ENCODE data around the gene NFE2L2.

The NFE2L2 gene

DNA sequence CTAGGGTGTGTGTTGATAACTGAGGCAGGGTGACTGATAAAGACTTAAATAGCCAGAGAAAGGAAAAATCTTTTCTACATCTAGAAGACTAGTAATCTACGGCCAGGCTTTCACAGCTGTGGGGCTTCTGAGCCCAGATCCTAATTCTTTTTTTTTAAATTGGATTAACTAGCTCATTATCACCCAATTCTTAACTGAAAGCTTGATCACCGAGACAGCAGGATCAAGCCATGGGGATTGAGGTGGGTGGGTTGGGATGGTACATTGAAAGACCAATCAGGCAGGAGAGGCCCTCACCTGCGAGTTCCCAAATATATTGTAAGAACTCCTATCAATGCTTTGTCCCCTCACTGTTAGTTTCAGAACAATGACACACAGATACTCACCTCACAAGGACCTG, 20.0 kb upstream of the NFE2L2 start:
- Histone ChIP-seq H3K4me1 (ENCODE audit: insufficient read depth, low read length, severe bottlenecking) (peaks cover 30% of the 10 kb centered on the region), H3K4me2 (ENCODE audit: low read length) (no peak overlapping the region), H3K79me2 (ENCODE audit: insufficient read depth, low read length) (no peaks in the 10 kb centered on the region), H4K20me1 (ENCODE audit: insufficient read depth, low read length) (no peaks in the 10 kb centered on the region), H3K27ac (ENCODE audit: low read depth, low read length, poor library complexity, severe bottlenecking) (no peak overlapping the region), H3F3A (ENCODE audit: insufficient read depth, low read length) (no peaks in the 10 kb centered on the region), H3K4me3 (ENCODE audit: low read depth, low read length, poor library complexity, severe bottlenecking) (no peak overlapping the region), H3K36me3 (ENCODE audit: insufficient read depth, low read length) (no peaks in the 10 kb centered on the region), H3K9me3 (ENCODE audit: low read length) (no peaks in the 10 kb centered on the region), H3K27me3 (ENCODE audit: insufficient read depth, low read length) (no peaks in the 10 kb centered on the region), H2AFZ (ENCODE audit: low read length) (no peak overlapping the region), H3K9me2 (ENCODE audit: low read depth, low read length) (no peaks in the 10 kb centered on the region), H3K9ac (ENCODE audit: low read length) (no peak overlapping the region)
- TF ChIP-seq, protein P1, sequence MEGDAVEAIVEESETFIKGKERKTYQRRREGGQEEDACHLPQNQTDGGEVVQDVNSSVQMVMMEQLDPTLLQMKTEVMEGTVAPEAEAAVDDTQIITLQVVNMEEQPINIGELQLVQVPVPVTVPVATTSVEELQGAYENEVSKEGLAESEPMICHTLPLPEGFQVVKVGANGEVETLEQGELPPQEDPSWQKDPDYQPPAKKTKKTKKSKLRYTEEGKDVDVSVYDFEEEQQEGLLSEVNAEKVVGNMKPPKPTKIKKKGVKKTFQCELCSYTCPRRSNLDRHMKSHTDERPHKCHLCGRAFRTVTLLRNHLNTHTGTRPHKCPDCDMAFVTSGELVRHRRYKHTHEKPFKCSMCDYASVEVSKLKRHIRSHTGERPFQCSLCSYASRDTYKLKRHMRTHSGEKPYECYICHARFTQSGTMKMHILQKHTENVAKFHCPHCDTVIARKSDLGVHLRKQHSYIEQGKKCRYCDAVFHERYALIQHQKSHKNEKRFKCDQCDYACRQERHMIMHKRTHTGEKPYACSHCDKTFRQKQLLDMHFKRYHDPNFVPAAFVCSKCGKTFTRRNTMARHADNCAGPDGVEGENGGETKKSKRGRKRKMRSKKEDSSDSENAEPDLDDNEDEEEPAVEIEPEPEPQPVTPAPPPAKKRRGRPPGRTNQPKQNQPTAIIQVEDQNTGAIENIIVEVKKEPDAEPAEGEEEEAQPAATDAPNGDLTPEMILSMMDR (IDR thresholded peaks at IDR 0.05; ENCODE audit: low read length): no peak
- no peak for TF ChIP-seq EZH2 (IDR thresholded peaks at IDR 0.05; ENCODE audit: borderline replicate concordance, low read length)

DNA sequence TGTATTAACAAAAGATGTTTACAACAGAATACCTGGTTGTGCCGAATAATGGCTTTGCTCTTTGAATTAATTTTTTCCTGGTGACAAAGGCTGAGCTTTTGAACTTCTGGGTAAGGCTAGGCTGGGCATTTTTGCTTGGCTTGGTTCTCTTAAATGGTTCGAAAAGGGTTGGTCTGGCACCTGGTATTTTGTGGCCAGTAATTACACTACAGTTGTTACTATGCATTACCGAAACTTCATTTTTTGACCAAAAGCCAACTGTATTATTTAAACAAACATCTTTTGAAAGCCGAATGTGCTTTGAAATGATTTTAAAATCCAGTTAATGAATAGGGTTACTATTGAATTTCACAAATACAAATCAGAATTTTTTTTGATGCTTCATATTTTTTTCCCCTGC, 19.4 kb upstream of the NFE2L2 start:
- Histone ChIP-seq H3K4me1 (ENCODE audit: insufficient read depth, low read length, severe bottlenecking) (peaks cover 30% of the 10 kb centered on the region), H3K9me2 (ENCODE audit: low read depth, low read length) (no peaks in the 10 kb centered on the region), H2AFZ (ENCODE audit: low read length) (no peak overlapping the region), H3K9ac (ENCODE audit: low read length) (no peak overlapping the region), H3K4me3 (ENCODE audit: low read depth, low read length, poor library complexity, severe bottlenecking) (no peak overlapping the region), H3K36me3 (ENCODE audit: insufficient read depth, low read length) (no peaks in the 10 kb centered on the region), H3K4me2 (ENCODE audit: low read length) (no peak overlapping the region), H4K20me1 (ENCODE audit: insufficient read depth, low read length) (no peaks in the 10 kb centered on the region), H3K27me3 (ENCODE audit: insufficient read depth, low read length) (no peaks in the 10 kb centered on the region), H3K79me2 (ENCODE audit: insufficient read depth, low read length) (no peaks in the 10 kb centered on the region), H3K27ac (ENCODE audit: low read depth, low read length, poor library complexity, severe bottlenecking) (no peak overlapping the region), H3K9me3 (ENCODE audit: low read length) (no peaks in the 10 kb centered on the region), H3F3A (ENCODE audit: insufficient read depth, low read length) (no peaks in the 10 kb centered on the region)
- TF ChIP-seq EZH2 (IDR thresholded peaks at IDR 0.05; ENCODE audit: borderline replicate concordance, low read length): no peak
- TF ChIP-seq, protein P1 (IDR thresholded peaks at IDR 0.05; ENCODE audit: low read length): no peak

GRCh38 chr2:177282787-177283572, 18.5 kb upstream of the NFE2L2 start:
- TF ChIP-seq EZH2 (IDR thresholded peaks at IDR 0.05; ENCODE audit: borderline replicate concordance, low read length): no peak
- TF ChIP-seq, protein P1 (IDR thresholded peaks at IDR 0.05; ENCODE audit: low read length): no peak
- Histone ChIP-seq H3K27ac (ENCODE audit: low read depth, low read length, poor library complexity, severe bottlenecking) (no peak overlapping the region), H3K4me2 (ENCODE audit: low read length) (no peak overlapping the region), H2AFZ (ENCODE audit: low read length) (no peak overlapping the region), H3K27me3 (ENCODE audit: insufficient read depth, low read length) (no peaks in the 10 kb centered on the region), H3K9ac (ENCODE audit: low read length) (no peak overlapping the region), H3F3A (ENCODE audit: insufficient read depth, low read length) (no peaks in the 10 kb centered on the region), H3K9me2 (ENCODE audit: low read depth, low read length) (no peaks in the 10 kb centered on the region), H3K4me3 (ENCODE audit: low read depth, low read length, poor library complexity, severe bottlenecking) (no peak overlapping the region), H4K20me1 (ENCODE audit: insufficient read depth, low read length) (no peaks in the 10 kb centered on the region), H3K36me3 (ENCODE audit: insufficient read depth, low read length) (no peaks in the 10 kb centered on the region), H3K9me3 (ENCODE audit: low read length) (no peaks in the 10 kb centered on the region), H3K79me2 (ENCODE audit: insufficient read depth, low read length) (no peaks in the 10 kb centered on the region), H3K4me1 (ENCODE audit: insufficient read depth, low read length, severe bottlenecking) (peaks cover 30% of the 10 kb centered on the region)

Data from OCI-LY1 (cell line).